Measurements from ENCODE around the gene EXOC3L4. TPM values are rescaled to one million over a fixed set of nuclear protein-coding genes. Genes with fewer than 3 reads are reported as not detected.

The EXOC3L4 gene
- total RNA-seq, 2 donors from 2014 or later: 0.27 to 2.0 TPM

DNA sequence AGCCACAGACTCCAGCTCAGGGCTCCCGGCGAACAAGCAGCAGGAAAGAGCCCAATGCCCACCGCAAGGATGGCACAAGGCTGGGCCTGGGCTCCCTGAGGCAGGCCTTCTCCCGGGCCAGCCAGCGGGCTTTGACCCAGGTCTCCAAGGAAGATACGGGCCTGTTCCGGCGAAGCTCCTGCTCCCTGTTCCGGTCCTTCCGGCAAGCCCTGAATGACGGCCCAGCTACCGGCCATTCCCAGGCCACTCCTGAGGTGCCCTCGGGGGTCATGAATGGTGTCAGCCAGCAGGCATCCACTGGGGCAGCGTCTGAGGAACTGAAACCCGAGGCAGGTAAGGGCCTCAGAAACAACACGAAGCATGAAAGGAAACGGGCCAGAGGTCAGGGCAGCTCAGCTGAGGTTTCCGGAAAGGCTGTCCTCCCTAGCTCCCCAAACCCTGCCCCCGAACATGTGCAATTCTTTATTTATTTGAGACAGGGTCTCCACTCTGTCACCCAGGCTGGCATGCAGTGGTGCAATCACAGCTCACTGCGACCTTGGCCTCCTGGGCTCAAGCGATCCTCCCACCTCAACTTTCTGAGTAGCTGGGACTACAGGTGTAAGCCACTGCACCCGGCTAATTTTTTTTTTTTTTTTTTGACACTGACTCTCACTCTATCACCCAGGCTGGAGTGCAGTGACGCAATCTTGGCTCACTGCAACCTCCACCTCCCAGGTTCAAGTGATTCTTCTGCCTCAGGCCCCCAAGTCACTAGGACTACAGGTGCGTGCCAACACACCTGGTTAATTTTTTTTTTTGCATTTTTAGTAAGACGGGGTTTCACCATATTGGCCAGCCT lies 6.0 kb downstream of the EXOC3L4 start:
- H3K9me3 ChIP-seq: no peaks in the 10 kb centered on the region
- intact Hi-C loops (cut with DNase I): no loop called here
- H3K27ac ChIP-seq: no peak overlapping the region
- TF ChIP-seq POLR2A (IDR thresholded peaks at IDR 0.05) (no peak), POLR2AphosphoS5 (IDR thresholded peaks at IDR 0.05) (no peak)
- TF ChIP-seq, protein P1, sequence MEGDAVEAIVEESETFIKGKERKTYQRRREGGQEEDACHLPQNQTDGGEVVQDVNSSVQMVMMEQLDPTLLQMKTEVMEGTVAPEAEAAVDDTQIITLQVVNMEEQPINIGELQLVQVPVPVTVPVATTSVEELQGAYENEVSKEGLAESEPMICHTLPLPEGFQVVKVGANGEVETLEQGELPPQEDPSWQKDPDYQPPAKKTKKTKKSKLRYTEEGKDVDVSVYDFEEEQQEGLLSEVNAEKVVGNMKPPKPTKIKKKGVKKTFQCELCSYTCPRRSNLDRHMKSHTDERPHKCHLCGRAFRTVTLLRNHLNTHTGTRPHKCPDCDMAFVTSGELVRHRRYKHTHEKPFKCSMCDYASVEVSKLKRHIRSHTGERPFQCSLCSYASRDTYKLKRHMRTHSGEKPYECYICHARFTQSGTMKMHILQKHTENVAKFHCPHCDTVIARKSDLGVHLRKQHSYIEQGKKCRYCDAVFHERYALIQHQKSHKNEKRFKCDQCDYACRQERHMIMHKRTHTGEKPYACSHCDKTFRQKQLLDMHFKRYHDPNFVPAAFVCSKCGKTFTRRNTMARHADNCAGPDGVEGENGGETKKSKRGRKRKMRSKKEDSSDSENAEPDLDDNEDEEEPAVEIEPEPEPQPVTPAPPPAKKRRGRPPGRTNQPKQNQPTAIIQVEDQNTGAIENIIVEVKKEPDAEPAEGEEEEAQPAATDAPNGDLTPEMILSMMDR (IDR thresholded peaks at IDR 0.05): no peak
- peaks cover 28% of the 10 kb centered on the region for H3K27me3 ChIP-seq (replicated peaks; ENCODE audit: insufficient read depth)
- H3K36me3 ChIP-seq: no peaks in the 10 kb centered on the region
- no peak for DNase-seq (ENCODE audit: low spot score)
- 83% methylated on average over 25 of the region's 25 CpGs for WGBS
- H3K4me3 ChIP-seq: no peak overlapping the region
- H3K4me1 ChIP-seq (replicated peaks): peaks cover 4% of the 10 kb centered on the region

GRCh38 chr14:103101257-103101962 lies 6.9 kb downstream of the EXOC3L4 start:
- WGBS: 97% methylated on average over 11 of the region's 11 CpGs

DNA sequence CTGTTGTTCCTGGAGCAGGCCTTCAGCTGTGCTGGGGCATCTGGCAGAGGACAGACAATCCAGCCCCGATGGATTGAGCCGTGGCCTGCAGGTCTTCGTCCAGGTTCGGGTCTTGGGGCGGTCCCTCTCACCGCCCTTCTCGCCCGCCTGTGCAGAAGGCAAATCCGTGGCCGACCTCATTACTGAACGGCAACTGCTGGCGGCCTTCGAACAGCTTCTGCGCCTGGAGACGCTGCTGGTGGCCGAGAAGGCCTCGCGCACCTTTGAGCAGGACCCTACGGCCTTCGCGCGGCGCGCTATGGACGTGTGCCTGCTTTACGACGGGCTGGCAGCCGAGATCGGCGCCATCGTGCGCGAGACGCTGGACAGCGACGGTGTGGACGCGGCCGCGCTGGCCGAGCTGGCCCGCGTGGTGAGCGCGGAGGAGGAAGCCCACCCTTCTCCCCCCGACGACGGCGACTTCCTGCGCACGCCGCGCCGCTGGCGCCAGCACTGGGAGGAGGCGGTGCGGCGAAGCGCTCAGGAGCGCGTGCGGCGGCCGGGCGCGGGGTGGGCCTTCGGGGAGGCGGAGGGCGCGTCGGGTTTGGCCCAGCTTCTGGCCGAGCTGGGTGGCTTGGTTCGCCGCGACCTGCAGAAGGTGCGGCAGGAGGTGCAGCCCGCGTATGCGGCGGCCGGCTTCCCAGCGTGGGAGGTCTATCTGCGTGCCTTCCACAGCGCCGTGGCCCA lies 7.6 kb downstream of the EXOC3L4 start:
- no peaks in the 10 kb centered on the region for H3K36me3 ChIP-seq
- DNase-seq (ENCODE audit: low spot score): no peak
- H3K4me1 ChIP-seq (replicated peaks): peaks cover 4% of the 10 kb centered on the region
- no peak for TF ChIP-seq POLR2AphosphoS5 (IDR thresholded peaks at IDR 0.05)
- TF ChIP-seq, protein P1 (IDR thresholded peaks at IDR 0.05): no peak
- TF ChIP-seq POLR2A (IDR thresholded peaks at IDR 0.05): no peak
- intact Hi-C loops (cut with DNase I): no loop called here
- 33% methylated on average over 36 of the region's 85 CpGs for WGBS
- no peak overlapping the region for H3K27ac ChIP-seq
- no peak overlapping the region for H3K4me3 ChIP-seq
- H3K27me3 ChIP-seq (replicated peaks; ENCODE audit: insufficient read depth): peaks cover 28% of the 10 kb centered on the region
- H3K9me3 ChIP-seq: no peaks in the 10 kb centered on the region

More at GRCh38 chr14:103101257-103101962, 6.9 kb downstream of the EXOC3L4 start:
- Histone ChIP-seq H3K36me3 (no peaks in the 10 kb centered on the region), H3K4me3 (no peak overlapping the region), H3K9me3 (no peaks in the 10 kb centered on the region), H3K4me1 (replicated peaks) (peaks cover 4% of the 10 kb centered on the region), H3K27ac (no peak overlapping the region), H3K27me3 (replicated peaks; ENCODE audit: insufficient read depth) (peaks cover 28% of the 10 kb centered on the region)
- intact Hi-C loops (cut with DNase I): no loop called here
- DNase-seq (ENCODE audit: low spot score): no peak
- TF ChIP-seq POLR2AphosphoS5 (IDR thresholded peaks at IDR 0.05) (no peak), POLR2A (IDR thresholded peaks at IDR 0.05) (no peak)
- TF ChIP-seq, protein P1 (IDR thresholded peaks at IDR 0.05): no peak

- DNase-seq (ENCODE audit: low spot score): no peak
- intact Hi-C loops (cut with DNase I): no loop called here
- TF ChIP-seq POLR2AphosphoS5 (IDR thresholded peaks at IDR 0.05): no peak
- TF ChIP-seq, protein P1 (IDR thresholded peaks at IDR 0.05): no peak
- TF ChIP-seq POLR2A (IDR thresholded peaks at IDR 0.05): no peak
- H3K27me3 ChIP-seq (replicated peaks; ENCODE audit: insufficient read depth): peaks cover 28% of the 10 kb centered on the region
- WGBS: 54% methylated on average over 29 of the region's 39 CpGs
- H3K4me1 ChIP-seq (replicated peaks): peaks cover 4% of the 10 kb centered on the region
- H3K36me3 ChIP-seq: no peaks in the 10 kb centered on the region
- no peaks in the 10 kb centered on the region for H3K9me3 ChIP-seq
- H3K4me3 ChIP-seq: no peak overlapping the region
- no peak overlapping the region for H3K27ac ChIP-seq
Observed at GRCh38 chr14:103102689-103103260, 8.2 kb downstream of the EXOC3L4 start.

Measured in prostate gland (tissue), 2 donors.